Esophagus muscularis mucosa (tissue), 4 donors: ENCODE data around the gene SLC35F3.

Experiments
- EP300 ChIP-seq: sonication (generic); formaldehyde crosslinking; IDR thresholded peaks from one replicate; pipeline ENCODE4 v1.6.1; 2017; ENCODE audit warnings: antibody characterized with exemption
- POLR2A ChIP-seq: fragments of 450-650 bp; IDR thresholded peaks from one replicate; pipeline ENCODE4 v1.6.1; 2017; ENCODE audit warnings: antibody characterized with exemption, moderate library complexity, mild to moderate bottlenecking, low read depth
- POLR2AphosphoS5 ChIP-seq, 2 donors: sonication (generic); formaldehyde crosslinking; IDR thresholded peaks; one replicate each; pipeline ENCODE4 v1.6.1; 2017; ENCODE audit warnings: antibody characterized with exemption in 2 of 2
- TF ChIP-seq, protein P1 (sequence below), 3 experiments: fragments of 200-600 bp in 2 of 3; fragments of 450-650 bp in 1 of 3; sonication (generic) in 2 of 3; IDR thresholded peaks; one replicate each; pipeline ENCODE4 v1.5.1; 2017 to 2019; ENCODE audit warnings: antibody characterized with exemption in 3 of 3, mild to moderate bottlenecking in 2 of 3, moderate library complexity in 1 of 3

DNA sequence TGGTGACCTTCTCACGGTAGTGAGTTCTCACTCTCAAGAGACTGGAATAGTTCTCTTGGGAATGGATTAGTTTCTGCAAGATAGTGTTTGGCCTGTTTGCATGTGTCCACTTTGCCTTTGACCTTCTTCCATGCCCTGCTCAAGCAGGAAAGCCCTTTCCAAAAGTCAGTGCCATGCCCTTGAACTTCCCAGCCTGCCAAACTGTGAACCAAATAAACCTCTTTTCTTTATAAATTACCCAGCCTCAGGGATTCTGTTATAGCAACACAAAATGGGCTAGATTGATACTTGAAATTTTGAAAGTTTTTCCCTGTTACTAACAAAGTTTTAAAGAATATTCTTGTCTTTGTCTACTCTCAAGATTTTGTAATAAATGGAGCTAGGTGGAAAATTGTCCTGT is 139.6 kb downstream of the SLC35F3 start:
- TF ChIP-seq POLR2A (no peak), POLR2AphosphoS5 (IDR thresholded peaks at IDR 0.05) (no peak), EP300 (no peak)
- TF ChIP-seq, protein P1, sequence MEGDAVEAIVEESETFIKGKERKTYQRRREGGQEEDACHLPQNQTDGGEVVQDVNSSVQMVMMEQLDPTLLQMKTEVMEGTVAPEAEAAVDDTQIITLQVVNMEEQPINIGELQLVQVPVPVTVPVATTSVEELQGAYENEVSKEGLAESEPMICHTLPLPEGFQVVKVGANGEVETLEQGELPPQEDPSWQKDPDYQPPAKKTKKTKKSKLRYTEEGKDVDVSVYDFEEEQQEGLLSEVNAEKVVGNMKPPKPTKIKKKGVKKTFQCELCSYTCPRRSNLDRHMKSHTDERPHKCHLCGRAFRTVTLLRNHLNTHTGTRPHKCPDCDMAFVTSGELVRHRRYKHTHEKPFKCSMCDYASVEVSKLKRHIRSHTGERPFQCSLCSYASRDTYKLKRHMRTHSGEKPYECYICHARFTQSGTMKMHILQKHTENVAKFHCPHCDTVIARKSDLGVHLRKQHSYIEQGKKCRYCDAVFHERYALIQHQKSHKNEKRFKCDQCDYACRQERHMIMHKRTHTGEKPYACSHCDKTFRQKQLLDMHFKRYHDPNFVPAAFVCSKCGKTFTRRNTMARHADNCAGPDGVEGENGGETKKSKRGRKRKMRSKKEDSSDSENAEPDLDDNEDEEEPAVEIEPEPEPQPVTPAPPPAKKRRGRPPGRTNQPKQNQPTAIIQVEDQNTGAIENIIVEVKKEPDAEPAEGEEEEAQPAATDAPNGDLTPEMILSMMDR (IDR thresholded peaks at IDR 0.05), result no peak
